ENCODE measurements around the gene OLIG3. TPM values are rescaled to one million over a fixed set of nuclear protein-coding genes. Genes with fewer than 3 reads are reported as not detected.

OLIG3 gene
- total RNA-seq, 5 donors from 2014 or later (not counting 1 experiment from before 2014, with no cell fraction given), result not detected

- Histone ChIP-seq H3K27me3 (replicated peaks in 1 of 2; ENCODE audit: control insufficient read depth in 2 of 2, extremely low read depth in 1 of 2, insufficient read depth in 2 of 2, low read length in 1 of 2) (peaks cover 0 to 2% of the 10 kb centered on the region in 2 experiments), H3K9me3 (no peaks in the 10 kb centered on the region), H3K4me3 (ENCODE audit: control insufficient read depth in 1 of 2, extremely low read depth in 1 of 2, low read length in 1 of 2) (no peak overlapping the region), H3K4me1 (ENCODE audit: control insufficient read depth in 1 of 2, extremely low read depth in 1 of 2, insufficient read depth in 2 of 2, low read length in 2 of 2) (no peaks in the 10 kb centered on the region), H3K36me3 (ENCODE audit: control insufficient read depth in 2 of 2, extremely low read depth in 1 of 2, insufficient read depth in 1 of 2, low read length in 1 of 2) (no peaks in the 10 kb centered on the region), H3K27ac (ENCODE audit: low read length) (no peak overlapping the region)
- POLR2A ChIA-PET, result no interaction called here
- Mint-ChIP-seq H3K9me3 (no peaks in the 10 kb centered on the region), H3K4me3 (no peak overlapping the region), H3K4me1 (no peaks in the 10 kb centered on the region), H3K27me3 (peaks cover 15 to 27% of the 10 kb centered on the region in 2 donors), H3K27ac (no peak overlapping the region), H3K36me3 (no peaks in the 10 kb centered on the region)
- ATAC-seq (replicated peaks in 1 of 4), result no peak
- CTCF ChIA-PET, result no interaction called here
- 100% methylated on average over 5 of the region's 6 CpGs for WGBS (ENCODE audit: insufficient coverage)
- DNase-seq, result no peak
Measured at GRCh38 chr6:137467211-137467610, 27.0 kb downstream of the OLIG3 start.

- Mint-ChIP-seq H3K27ac (no peak overlapping the region), H3K9me3 (no peaks in the 10 kb centered on the region), H3K4me1 (no peaks in the 10 kb centered on the region), H3K27me3 (peaks cover 15 to 25% of the 10 kb centered on the region in 2 donors), H3K36me3 (no peaks in the 10 kb centered on the region), H3K4me3 (no peak overlapping the region)
- Histone ChIP-seq H3K4me3 (ENCODE audit: control insufficient read depth in 1 of 2, extremely low read depth in 1 of 2, low read length in 1 of 2) (no peak overlapping the region), H3K36me3 (ENCODE audit: control insufficient read depth in 2 of 2, extremely low read depth in 1 of 2, insufficient read depth in 1 of 2, low read length in 1 of 2) (no peaks in the 10 kb centered on the region), H3K9me3 (no peaks in the 10 kb centered on the region), H3K27me3 (replicated peaks in 1 of 2; ENCODE audit: control insufficient read depth in 2 of 2, extremely low read depth in 1 of 2, insufficient read depth in 2 of 2, low read length in 1 of 2) (no peaks in the 10 kb centered on the region), H3K27ac (ENCODE audit: low read length) (no peak overlapping the region), H3K4me1 (ENCODE audit: control insufficient read depth in 1 of 2, extremely low read depth in 1 of 2, insufficient read depth in 2 of 2, low read length in 2 of 2) (no peaks in the 10 kb centered on the region)
- DNase-seq (no peak), ATAC-seq (replicated peaks in 1 of 4) (no peak)
- WGBS (ENCODE audit: insufficient coverage), result 90% methylated on average over 2 of the region's 7 CpGs
- ChIA-PET CTCF (no interaction called here), POLR2A (no interaction called here)
Measured at GRCh38 chr6:137465378-137466009, 28.7 kb downstream of the OLIG3 start.

DNA sequence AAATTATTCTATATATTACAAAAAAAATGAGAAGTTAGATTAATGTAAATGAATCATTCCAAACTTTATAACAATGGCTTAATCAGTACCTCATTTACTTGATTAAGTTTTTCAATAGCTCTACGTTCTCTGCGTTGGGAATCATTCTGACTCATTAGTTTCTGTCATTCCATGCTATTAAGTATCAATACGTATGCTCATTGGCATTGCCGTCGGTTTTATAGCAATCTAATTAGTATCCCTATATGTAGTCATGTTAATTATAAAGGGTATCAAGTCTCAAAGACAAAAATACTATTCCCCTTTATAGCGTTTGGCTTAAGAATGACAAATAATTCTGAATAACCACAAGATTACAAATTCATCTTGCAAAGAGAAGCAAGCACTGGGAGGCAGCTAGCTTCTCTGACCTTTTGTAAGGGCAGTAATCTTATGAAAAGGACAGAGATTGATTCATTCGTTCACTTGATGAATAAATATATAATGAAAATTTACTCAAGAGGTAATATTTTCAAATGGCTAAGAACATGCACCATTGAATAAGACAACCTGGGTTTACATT, 41.8 kb downstream of the OLIG3 start:
- H3K27ac Mint-ChIP-seq, result no peak overlapping the region
- Histone ChIP-seq H3K4me3 (ENCODE audit: control insufficient read depth in 1 of 2, extremely low read depth in 1 of 2, low read length in 1 of 2) (no peak overlapping the region), H3K36me3 (ENCODE audit: control insufficient read depth in 2 of 2, extremely low read depth in 1 of 2, insufficient read depth in 1 of 2, low read length in 1 of 2) (no peaks in the 10 kb centered on the region), H3K4me1 (ENCODE audit: control insufficient read depth in 1 of 2, extremely low read depth in 1 of 2, insufficient read depth in 2 of 2, low read length in 2 of 2) (no peaks in the 10 kb centered on the region), H3K27ac (ENCODE audit: low read length) (no peak overlapping the region), H3K27me3 (replicated peaks in 1 of 2; ENCODE audit: control insufficient read depth in 2 of 2, extremely low read depth in 1 of 2, insufficient read depth in 2 of 2, low read length in 1 of 2) (no peaks in the 10 kb centered on the region), H3K9me3 (no peaks in the 10 kb centered on the region)
- H3K36me3 Mint-ChIP-seq, result peaks cover 2% of the 10 kb centered on the region
- CTCF ChIA-PET, result no interaction called here
- no CpG with 5 or more reads among the region's 7 CpGs for WGBS (ENCODE audit: insufficient coverage)
- H3K4me3 Mint-ChIP-seq, result no peak overlapping the region
- peaks cover 4 to 10% of the 10 kb centered on the region in 2 donors for H3K27me3 Mint-ChIP-seq
- DNase-seq, result no peak
- POLR2A ChIA-PET, result no interaction called here
- H3K9me3 Mint-ChIP-seq, result no peaks in the 10 kb centered on the region
- H3K4me1 Mint-ChIP-seq, result no peaks in the 10 kb centered on the region
- no peak for ATAC-seq (replicated peaks in 1 of 4)

GRCh38 chr6:137443901-137444300, 50.3 kb downstream of the OLIG3 start:
- no peak for ATAC-seq (replicated peaks in 1 of 4)
- ChIA-PET POLR2A (no interaction called here), CTCF (no interaction called here)
- no peak overlapping the region for H3K4me3 ChIP-seq (ENCODE audit: control insufficient read depth in 1 of 2, extremely low read depth in 1 of 2, low read length in 1 of 2)
- peaks cover 0 to 5% of the 10 kb centered on the region in 2 experiments for H3K27me3 ChIP-seq (replicated peaks in 1 of 2; ENCODE audit: control insufficient read depth in 2 of 2, extremely low read depth in 1 of 2, insufficient read depth in 2 of 2, low read length in 1 of 2)
- no peak for DNase-seq
- Mint-ChIP-seq H3K4me3 (no peak overlapping the region), H3K27me3 (no peaks in the 10 kb centered on the region), H3K36me3 (no peaks in the 10 kb centered on the region), H3K27ac (no peak overlapping the region), H3K4me1 (peaks cover 0 to 8% (median 2%) of the 10 kb centered on the region in 3 donors), H3K9me3 (peaks cover 7 to 13% (median 9%) of the 10 kb centered on the region in 3 donors)
- H3K9me3 ChIP-seq, result no peaks in the 10 kb centered on the region
- H3K36me3 ChIP-seq (ENCODE audit: control insufficient read depth in 2 of 2, extremely low read depth in 1 of 2, insufficient read depth in 1 of 2, low read length in 1 of 2), result no peaks in the 10 kb centered on the region
- WGBS (ENCODE audit: insufficient coverage), result no CpG with 5 or more reads among the region's 1 CpG
- no peaks in the 10 kb centered on the region for H3K4me1 ChIP-seq (ENCODE audit: control insufficient read depth in 1 of 2, extremely low read depth in 1 of 2, insufficient read depth in 2 of 2, low read length in 2 of 2)
- no peak overlapping the region for H3K27ac ChIP-seq (ENCODE audit: low read length)

Data from T-cell (primary cell).